CD4-positive, alpha-beta T cell treated with Interleukin-4 for 4 hours (primary cell): ENCODE results near the gene SMOC2.
"Not testable (repeated sequence)": the region's sequence is repeated elsewhere in the genome, so short reads cannot be mapped to it uniquely, and the experiment has no call there.

Experiments used
- DNase-seq: peaks from one replicate; pipeline ENCODE4 v3.0.0-alpha.2; 2020

Gene SMOC2

DNA sequence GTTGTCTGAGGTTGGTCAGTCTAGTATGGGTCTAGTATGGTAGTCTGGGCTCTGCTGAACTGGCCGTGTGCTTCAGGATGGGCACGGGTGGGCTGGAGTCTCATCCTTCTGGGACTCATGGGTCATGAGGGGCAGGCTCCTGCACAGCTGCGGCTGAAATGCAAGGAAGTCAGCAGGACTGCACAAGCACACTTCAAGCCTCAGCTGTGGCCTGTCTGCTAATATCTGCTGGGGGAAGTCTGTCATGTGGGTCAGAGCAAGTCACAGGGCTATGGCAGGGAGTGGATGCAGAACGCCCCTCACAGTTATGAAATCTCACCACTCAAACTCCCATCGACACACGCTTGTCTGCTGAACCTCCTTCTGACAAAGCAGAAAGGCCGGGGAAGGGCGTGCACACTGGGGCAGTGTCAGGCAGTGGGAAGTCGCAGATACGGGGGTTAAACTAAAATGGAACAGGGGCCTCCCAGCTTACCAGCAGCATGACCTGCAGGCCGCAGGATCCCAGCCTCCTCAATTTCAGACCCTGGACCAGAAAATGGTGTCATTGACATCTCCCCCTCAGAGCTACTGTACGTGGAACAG lies 229.5 kb downstream of the SMOC2 start:
- no peak for DNase-seq

- no peak for DNase-seq
These were observed 230.3 kb downstream of the SMOC2 start for GRCh38 chr6:168671028-168671862.

GRCh38 chr6:168671863-168672546 lies 231.0 kb downstream of the SMOC2 start:
- no peak for DNase-seq

GRCh38 chr6:168674595-168674994 lies 233.6 kb downstream of the SMOC2 start:
- no peak for DNase-seq

DNA sequence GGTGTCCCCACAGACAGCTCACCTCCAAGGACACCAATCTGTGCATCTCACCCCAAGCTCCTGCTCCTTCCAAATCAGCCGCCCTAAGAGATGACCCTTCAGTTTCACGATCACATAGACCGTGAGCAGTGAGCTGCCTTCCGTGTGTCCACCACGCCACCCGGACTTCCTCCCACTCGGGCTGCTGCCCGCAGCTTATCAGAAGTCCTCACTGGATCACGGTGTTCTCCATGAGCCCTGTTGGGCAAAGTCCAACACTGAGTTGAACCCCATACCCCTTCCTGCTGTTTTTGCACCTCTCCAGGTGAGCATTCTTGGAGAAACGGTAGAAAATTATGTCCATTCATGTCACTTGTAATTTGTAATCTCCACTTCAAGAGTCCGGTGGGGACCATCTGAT lies 234.4 kb downstream of the SMOC2 start:
- DNase-seq: no peak

DNA sequence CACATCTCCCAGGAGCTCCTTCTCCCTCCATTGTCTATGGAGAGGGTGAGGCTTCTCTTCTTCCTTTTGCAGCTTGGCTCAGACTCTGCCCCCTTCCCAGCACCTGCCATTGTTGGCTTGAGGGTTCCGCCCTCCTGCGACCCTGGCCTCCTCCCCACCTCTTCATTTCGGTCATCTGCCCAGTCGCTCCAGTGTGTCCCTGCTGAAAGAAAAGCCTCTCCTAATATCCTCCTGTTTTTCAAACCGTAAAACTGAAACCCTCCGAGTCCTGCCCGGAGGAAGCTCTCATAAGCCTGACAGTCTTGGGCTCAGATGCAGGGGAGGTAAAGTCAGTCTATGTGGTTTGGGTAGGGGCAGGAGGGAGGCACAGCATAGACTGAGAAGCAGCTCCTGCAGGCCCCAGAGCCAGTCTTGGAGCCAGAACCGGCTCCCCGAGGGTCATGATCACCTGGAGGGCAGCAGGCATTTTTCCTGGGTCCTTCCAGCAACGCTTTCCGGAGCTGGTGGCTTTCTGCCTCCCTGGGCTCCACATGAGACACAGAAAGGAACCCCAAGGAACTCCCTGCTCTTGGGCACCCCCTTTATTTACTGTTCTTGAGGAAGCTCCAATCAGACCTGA lies 235.1 kb downstream of the SMOC2 start:
- no peak for DNase-seq

GRCh38 chr6:168676552-168677322 lies 235.8 kb downstream of the SMOC2 start:
- no peak for DNase-seq

DNA sequence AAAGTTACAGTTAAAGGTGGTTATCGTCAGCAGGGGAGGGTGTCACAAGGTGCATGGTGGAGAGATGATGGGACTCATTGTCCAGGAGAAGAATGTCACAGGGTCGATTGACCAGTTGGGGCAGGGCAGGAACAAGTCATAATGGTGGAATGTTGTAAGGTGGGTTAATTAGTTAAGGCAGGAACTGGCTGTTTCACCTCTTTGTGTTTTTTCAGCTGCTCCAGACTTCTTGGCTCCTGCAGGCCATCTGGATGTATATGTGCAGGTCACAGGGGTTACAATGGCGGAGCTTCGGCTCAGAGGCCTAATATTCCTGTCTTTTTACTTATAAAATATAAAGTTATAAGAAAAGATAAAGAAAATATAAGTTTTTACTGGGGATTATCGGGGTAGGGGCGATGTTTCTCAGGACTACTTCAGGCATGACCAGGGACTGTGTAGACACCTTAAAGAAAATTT lies 236.4 kb downstream of the SMOC2 start:
- DNase-seq: not testable (repeated sequence)

GRCh38 chr6:168678077-168678476 lies 237.1 kb downstream of the SMOC2 start:
- no peak for DNase-seq

GRCh38 chr6:168678588-168678987 lies 237.6 kb downstream of the SMOC2 start:
- DNase-seq: no peak

GRCh38 chr6:168681748-168682147 lies 240.8 kb downstream of the SMOC2 start:
- DNase-seq: no peak

- no peak for DNase-seq
These were observed 242.6 kb downstream of the SMOC2 start for GRCh38 chr6:168683621-168684020.

GRCh38 chr6:168684471-168684870 lies 243.5 kb downstream of the SMOC2 start:
- DNase-seq: no peak

- no peak for DNase-seq
These were observed 243.9 kb downstream of the SMOC2 start for GRCh38 chr6:168684906-168685305.

DNA sequence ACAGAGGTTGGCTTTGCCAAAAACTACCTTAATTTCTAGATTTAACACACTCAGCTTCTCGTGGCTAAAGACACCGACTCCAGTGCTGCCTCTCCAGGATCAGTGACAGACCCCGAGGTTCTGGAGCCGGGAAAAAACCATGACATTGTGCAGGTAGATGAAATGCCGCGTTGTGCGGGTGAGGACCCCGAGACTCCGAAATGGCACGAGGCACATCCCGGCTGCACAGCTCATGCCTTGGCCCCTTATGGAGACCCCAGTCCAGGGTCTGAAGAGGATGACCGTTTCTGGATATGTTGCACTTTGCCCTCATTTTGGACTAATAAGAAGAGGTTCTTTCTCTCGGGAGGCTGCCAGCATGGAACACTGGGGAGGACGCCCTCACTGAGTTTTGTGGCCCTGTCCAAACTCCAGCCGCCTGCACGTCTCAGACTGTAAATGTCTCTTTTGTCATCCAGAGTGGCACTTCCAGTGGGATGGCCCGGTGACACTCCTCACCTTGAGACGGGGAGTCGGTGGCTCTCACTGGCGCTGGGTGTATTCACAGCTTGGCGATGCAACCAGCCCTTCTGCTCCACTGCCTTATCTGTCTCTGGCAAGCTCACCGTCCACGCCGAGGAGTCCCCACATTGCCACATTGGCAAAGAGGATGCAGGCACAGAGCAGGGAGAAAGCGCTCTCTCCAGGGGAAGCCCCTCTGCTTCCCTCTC lies 245.2 kb downstream of the SMOC2 start:
- DNase-seq: no peak

DNA sequence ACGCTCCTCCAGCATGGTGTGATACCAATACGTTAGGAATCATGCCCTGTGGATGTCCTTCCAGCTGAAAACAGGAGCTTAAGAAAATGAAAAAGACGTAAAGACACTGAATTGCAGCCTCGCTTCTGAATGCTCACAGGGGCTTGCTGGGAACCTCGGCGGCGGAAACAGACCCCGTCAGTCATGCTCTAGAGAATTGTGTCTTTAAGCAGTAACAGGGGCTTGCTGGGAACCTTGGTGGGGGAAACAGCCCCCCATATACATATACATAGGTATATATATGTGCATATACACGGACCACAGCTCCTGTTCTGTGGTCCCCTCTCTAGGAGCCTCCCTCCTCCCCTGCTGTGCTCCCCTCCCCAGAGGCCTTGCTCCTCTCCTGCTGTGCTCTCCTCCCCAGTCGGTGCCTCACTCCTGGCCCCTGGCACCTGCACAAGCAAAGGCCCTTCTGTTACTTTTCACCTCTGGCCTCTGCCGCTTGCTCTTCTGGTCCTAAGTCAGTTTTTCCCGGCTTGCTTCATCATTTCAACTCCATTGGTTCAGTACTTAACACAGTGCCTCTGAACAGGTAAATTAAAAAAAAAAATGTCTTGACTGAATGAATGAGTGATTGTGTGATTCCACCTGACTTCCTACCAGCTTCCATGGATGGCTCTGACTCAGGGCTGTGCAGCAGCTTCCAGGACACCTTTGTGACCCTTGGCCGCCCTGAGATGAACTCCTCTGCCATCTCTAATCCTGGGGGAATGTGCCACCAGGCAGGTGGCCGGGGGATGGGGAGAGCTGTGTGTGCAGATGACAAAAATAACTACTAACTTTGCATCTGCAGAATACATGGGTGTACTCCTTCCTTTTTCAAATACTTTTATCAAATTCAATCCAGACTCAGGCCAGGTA lies 246.1 kb downstream of the SMOC2 start:
- no peak for DNase-seq

DNA sequence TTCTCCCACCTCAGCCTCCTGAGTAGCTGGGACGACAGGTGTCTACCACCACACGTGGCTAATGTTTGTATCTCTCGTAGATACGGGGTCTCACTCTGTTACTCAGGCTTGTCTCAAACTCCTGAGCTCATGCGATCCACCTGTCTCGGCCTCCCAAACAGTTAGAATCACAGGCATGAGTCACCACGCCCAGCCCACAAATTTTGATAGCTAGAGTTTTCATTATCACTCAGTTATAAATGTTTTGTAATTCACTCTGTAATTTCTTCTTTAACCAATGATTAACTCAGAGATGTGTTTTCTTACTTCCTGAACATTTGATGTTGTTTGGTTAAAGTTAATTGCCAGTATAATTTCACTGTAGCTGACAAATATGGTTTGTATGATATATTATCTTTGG lies 249.3 kb downstream of the SMOC2 start:
- no peak for DNase-seq

GRCh38 chr6:168691774-168692173 lies 250.8 kb downstream of the SMOC2 start:
- no peak for DNase-seq

GRCh38 chr6:168692193-168692914 lies 251.4 kb downstream of the SMOC2 start:
- no peak for DNase-seq

- DNase-seq: not testable (repeated sequence)
These were observed 251.9 kb downstream of the SMOC2 start for GRCh38 chr6:168692915-168693257.
